H1 (cell line): ENCODE results near the gene MAP2K7.

Experiments
- BCL11A ChIP-seq, 2 experiments: IDR thresholded peaks; one replicate each; pipeline ENCODE4 v1.6.1; 2011; ENCODE audit warnings: low read depth in 2 of 2, low read length in 2 of 2, mild to moderate bottlenecking in 2 of 2
- CTCF ChIP-seq, 3 experiments: IDR thresholded peaks; 1 replicate in 2 of 3; 2 replicates in 1 of 3; pipeline versions ENCODE4 v1.5.1 to v1.6.1; 2011; ENCODE audit warnings: low read length in 3 of 3, mild to moderate bottlenecking in 3 of 3, inconsistent platforms in 2 of 3, low read depth in 1 of 3, moderate library complexity in 1 of 3; ENCODE audit not compliant: insufficient read depth in 1 of 3; ENCODE audit errors: control extremely low read depth in 1 of 3
- FOSL1 ChIP-seq: IDR thresholded peaks from 2 replicates; pipeline ENCODE4 v1.6.1; 2011; ENCODE audit warnings: mild to moderate bottlenecking, low read depth, low read length, moderate library complexity; ENCODE audit not compliant: insufficient read depth
- GTF2F1 ChIP-seq: IDR thresholded peaks from 2 replicates; pipeline ENCODE4 v1.6.1; 2012; ENCODE audit warnings: low read depth, low read length, improper control_type of control experiment, borderline replicate concordance
- POLR2A ChIP-seq, 2 experiments: IDR thresholded peaks; 1 replicate in 1 of 2; 2 replicates in 1 of 2; pipeline ENCODE4 v1.6.1; 2011; ENCODE audit warnings: low read depth in 2 of 2, low read length in 2 of 2, mild to moderate bottlenecking in 2 of 2; ENCODE audit errors: control extremely low read depth in 1 of 2
- RAD21 ChIP-seq, 2 experiments: IDR thresholded peaks in 1 of 2; conservative IDR thresholded peaks in 1 of 2; 2 replicates each; pipeline ENCODE4 v1.6.1; 2011; ENCODE audit warnings: low read depth in 2 of 2, low read length in 2 of 2, improper control_type of control experiment in 1 of 2, inconsistent platforms in 1 of 2, mild to moderate bottlenecking in 1 of 2, moderate library complexity in 1 of 2
- RFX5 ChIP-seq: IDR thresholded peaks from 2 replicates; pipeline ENCODE4 v1.6.1; 2011; ENCODE audit warnings: low read depth, low read length, improper control_type of control experiment, borderline replicate concordance
- SAP30 ChIP-seq: fragments of 300-600 bp; sonication (generic); IDR thresholded peaks from 2 replicates; pipeline ENCODE4 v1.7.1; 2012; ENCODE audit warnings: low read length, moderate library complexity, mild to moderate bottlenecking, inconsistent platforms; ENCODE audit not compliant: insufficient read depth, insufficient replicate concordance
- SP1 ChIP-seq: IDR thresholded peaks from 2 replicates; pipeline ENCODE4 v1.6.1; 2011; ENCODE audit warnings: low read depth, low read length
- TEAD4 ChIP-seq: IDR thresholded peaks from 2 replicates; pipeline ENCODE4 v1.6.1; 2012; ENCODE audit warnings: low read depth, low read length, inconsistent platforms, mixed read lengths
- YY1 ChIP-seq: IDR thresholded peaks from 2 replicates; pipeline ENCODE4 v1.6.1; 2011; ENCODE audit warnings: low read depth, mild to moderate bottlenecking, low read length
- ZNF274 ChIP-seq: IDR thresholded peaks from 2 replicates; pipeline ENCODE4 v1.7.0; 2012; ENCODE audit warnings: low read length, borderline replicate concordance; ENCODE audit errors: extremely low read depth

DNA sequence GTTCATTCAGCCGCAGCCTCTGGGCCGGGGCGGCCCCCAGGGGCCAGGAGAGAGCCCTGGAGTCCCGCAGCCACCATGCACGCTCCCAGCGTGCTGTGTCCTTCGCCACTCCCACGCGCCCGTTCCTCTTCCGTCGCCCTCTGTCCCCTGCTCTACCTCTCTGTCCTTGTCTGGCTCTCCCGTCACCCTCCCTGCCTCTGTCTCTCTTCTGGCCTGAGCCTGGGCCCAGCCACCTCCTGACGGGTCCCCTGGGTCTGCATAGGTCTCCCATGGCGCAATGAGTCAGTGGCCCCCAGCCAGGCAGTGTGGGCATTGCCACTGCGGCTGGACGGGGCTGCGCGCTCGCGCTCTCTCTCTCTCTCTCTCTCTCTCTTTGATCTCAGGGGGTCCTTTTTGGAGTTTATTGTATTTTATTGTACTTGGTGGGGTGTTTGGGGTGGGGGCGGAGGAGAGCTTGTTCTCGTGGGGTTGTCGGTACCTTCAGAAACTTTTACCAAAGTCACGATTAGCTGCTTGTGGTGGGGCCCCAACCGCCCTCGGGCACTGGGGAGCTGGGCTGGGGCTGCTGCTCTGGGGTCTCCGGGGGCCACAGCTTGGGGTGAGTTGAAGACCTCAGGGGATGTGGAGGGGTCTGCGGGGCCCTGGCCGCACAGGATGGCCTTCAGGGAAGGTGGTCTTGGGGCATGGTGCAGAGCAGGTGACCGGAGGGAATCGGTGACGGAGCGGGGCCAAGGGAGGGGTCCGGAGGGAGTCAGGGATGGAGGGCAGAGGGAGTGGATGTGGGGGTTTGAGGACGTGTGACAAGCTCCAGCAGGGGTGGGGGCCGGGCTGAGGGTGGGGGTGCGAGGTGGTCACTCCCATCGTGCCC is 9.3 kb downstream of the MAP2K7 start:
- TF ChIP-seq CTCF (IDR thresholded peaks at IDR 0.05; ENCODE audit: control extremely low read depth in 1 of 3, insufficient read depth in 1 of 3, low read depth in 1 of 3, low read length in 3 of 3) = no peak
- no peak for TF ChIP-seq BCL11A (IDR thresholded peaks at IDR 0.05; ENCODE audit: low read depth in 2 of 2, low read length in 2 of 2)
- no peak for TF ChIP-seq FOSL1
- TF ChIP-seq RFX5 = no peak
- TF ChIP-seq ZNF274 = no peak
- TF ChIP-seq POLR2A (IDR thresholded peaks at IDR 0.05; ENCODE audit: control extremely low read depth in 1 of 2, low read depth in 2 of 2, low read length in 2 of 2) = no peak
- TF ChIP-seq YY1 = no peak
- TF ChIP-seq SP1 = no peak
- TF ChIP-seq TEAD4 = no peak
- TF ChIP-seq RAD21 (IDR thresholded peaks at IDR 0.05 in 1 of 2, conservative IDR thresholded peaks at IDR 0.05 in 1 of 2; ENCODE audit: low read depth in 2 of 2, low read length in 2 of 2) = no peak
- no peak for TF ChIP-seq GTF2F1
- TF ChIP-seq SAP30 = no peak
